ENCODE measurements around the gene FNTB. TPM values are rescaled to one million over a fixed set of nuclear protein-coding genes. Genes with fewer than 3 reads are reported as not detected.

FNTB gene
- polyA plus RNA-seq, 1 donor from 2014 or later: 6.7 TPM

DNA sequence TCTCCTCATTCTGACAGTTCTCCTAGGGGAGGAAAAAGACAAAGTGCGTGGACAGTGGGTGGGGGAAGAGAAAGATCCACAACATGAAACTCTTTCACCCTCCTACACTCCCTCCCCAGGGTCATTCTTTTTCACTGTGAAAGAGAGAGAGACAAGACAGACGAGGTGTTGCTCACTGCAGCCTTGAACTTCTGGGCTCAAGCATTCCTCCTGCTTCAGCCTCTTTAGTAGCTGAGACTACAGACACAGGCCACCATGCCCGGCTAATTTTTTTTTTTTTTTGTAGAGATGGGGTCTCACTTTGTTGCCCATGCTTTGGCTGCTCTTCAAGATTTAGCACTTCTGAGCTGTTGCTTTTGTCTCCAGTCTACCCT, 46.9 kb upstream of the FNTB start:
- Histone ChIP-seq H3K36me3 (ENCODE audit: insufficient read depth, low read length) (no peaks in the 10 kb centered on the region), H3K4me3 (ENCODE audit: low read length) (no peak overlapping the region), H3K27me3 (ENCODE audit: insufficient read depth, low read depth, low read length) (no peaks in the 10 kb centered on the region), H3K9ac (ENCODE audit: low read length) (no peak overlapping the region), H3F3A (ENCODE audit: insufficient read depth, low read length, poor library complexity, severe bottlenecking) (no peaks in the 10 kb centered on the region), H3K9me2 (ENCODE audit: insufficient read depth, low read length) (no peaks in the 10 kb centered on the region), H3K79me2 (replicated peaks; ENCODE audit: insufficient read depth, low read length) (no peaks in the 10 kb centered on the region), H2AFZ (ENCODE audit: low read depth, low read length) (no peak overlapping the region), H4K20me1 (ENCODE audit: insufficient read depth) (no peaks in the 10 kb centered on the region), H3K27ac (ENCODE audit: low read length) (no peak overlapping the region), H3K4me2 (ENCODE audit: low read length) (no peak overlapping the region), H3K9me3 (ENCODE audit: low read length) (no peaks in the 10 kb centered on the region)
- no peak for TF ChIP-seq RAD21 (conservative IDR thresholded peaks at IDR 0.05)
- TF ChIP-seq POLR2AphosphoS5 (IDR thresholded peaks at IDR 0.05): no peak
- no peak for TF ChIP-seq CTCF (IDR thresholded peaks at IDR 0.05; ENCODE audit: poor library complexity, severe bottlenecking)
- no peak for TF ChIP-seq MXI1 (conservative IDR thresholded peaks at IDR 0.05; ENCODE audit: poor library complexity, severe bottlenecking)
- no peak for TF ChIP-seq SMC3 (conservative IDR thresholded peaks at IDR 0.05; ENCODE audit: poor library complexity)
- TF ChIP-seq EP300 (conservative IDR thresholded peaks at IDR 0.05; ENCODE audit: poor library complexity, severe bottlenecking): no peak
- TF ChIP-seq TAF1 (IDR thresholded peaks at IDR 0.05; ENCODE audit: low read depth): no peak
- TF ChIP-seq EZH2 (IDR thresholded peaks at IDR 0.05; ENCODE audit: borderline replicate concordance, insufficient read depth, low read length, poor library complexity, severe bottlenecking): no peak
- TF ChIP-seq, protein P1, sequence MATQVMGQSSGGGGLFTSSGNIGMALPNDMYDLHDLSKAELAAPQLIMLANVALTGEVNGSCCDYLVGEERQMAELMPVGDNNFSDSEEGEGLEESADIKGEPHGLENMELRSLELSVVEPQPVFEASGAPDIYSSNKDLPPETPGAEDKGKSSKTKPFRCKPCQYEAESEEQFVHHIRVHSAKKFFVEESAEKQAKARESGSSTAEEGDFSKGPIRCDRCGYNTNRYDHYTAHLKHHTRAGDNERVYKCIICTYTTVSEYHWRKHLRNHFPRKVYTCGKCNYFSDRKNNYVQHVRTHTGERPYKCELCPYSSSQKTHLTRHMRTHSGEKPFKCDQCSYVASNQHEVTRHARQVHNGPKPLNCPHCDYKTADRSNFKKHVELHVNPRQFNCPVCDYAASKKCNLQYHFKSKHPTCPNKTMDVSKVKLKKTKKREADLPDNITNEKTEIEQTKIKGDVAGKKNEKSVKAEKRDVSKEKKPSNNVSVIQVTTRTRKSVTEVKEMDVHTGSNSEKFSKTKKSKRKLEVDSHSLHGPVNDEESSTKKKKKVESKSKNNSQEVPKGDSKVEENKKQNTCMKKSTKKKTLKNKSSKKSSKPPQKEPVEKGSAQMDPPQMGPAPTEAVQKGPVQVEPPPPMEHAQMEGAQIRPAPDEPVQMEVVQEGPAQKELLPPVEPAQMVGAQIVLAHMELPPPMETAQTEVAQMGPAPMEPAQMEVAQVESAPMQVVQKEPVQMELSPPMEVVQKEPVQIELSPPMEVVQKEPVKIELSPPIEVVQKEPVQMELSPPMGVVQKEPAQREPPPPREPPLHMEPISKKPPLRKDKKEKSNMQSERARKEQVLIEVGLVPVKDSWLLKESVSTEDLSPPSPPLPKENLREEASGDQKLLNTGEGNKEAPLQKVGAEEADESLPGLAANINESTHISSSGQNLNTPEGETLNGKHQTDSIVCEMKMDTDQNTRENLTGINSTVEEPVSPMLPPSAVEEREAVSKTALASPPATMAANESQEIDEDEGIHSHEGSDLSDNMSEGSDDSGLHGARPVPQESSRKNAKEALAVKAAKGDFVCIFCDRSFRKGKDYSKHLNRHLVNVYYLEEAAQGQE (IDR thresholded peaks at IDR 0.05; ENCODE audit: borderline replicate concordance): no peak

DNA sequence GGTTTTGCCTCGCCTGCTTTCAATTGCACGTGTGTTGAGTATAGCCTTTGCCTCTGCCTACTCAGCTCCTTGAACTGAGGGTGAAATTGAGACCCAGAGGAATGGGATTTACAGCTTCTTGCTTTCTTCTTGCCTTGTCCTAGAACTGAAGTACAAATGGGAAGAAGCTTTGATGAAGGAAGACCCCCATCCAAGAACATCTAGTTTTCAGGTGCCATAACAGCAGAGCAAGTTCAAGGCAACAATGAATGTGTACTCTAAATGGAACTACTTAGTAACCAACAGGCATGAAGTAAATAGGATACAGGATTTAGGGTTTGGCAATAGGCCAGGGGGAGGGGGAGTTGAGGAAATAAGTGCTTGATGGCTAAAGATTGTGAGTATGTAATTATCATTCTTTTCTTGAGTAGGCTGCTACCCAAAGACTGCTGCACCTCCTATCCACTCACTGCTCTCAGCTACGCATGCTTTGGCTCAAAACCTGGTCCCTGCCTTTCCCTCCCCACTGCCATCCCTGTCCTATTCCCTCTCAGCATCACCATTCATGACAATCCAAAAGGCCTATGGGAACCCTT, 46.3 kb upstream of the FNTB start:
- TF ChIP-seq, protein P1 (IDR thresholded peaks at IDR 0.05; ENCODE audit: borderline replicate concordance): no peak
- TF ChIP-seq POLR2AphosphoS5 (IDR thresholded peaks at IDR 0.05): no peak
- TF ChIP-seq EP300 (conservative IDR thresholded peaks at IDR 0.05; ENCODE audit: poor library complexity, severe bottlenecking): no peak
- no peak for TF ChIP-seq EZH2 (IDR thresholded peaks at IDR 0.05; ENCODE audit: borderline replicate concordance, insufficient read depth, low read length, poor library complexity, severe bottlenecking)
- TF ChIP-seq CTCF (IDR thresholded peaks at IDR 0.05; ENCODE audit: poor library complexity, severe bottlenecking): no peak
- TF ChIP-seq SMC3 (conservative IDR thresholded peaks at IDR 0.05; ENCODE audit: poor library complexity): no peak
- TF ChIP-seq RAD21 (conservative IDR thresholded peaks at IDR 0.05): no peak
- TF ChIP-seq MXI1 (conservative IDR thresholded peaks at IDR 0.05; ENCODE audit: poor library complexity, severe bottlenecking): no peak
- no peak for TF ChIP-seq TAF1 (IDR thresholded peaks at IDR 0.05; ENCODE audit: low read depth)
- no peak overlapping the region for H3K9ac ChIP-seq (ENCODE audit: low read length)
- H3K79me2 ChIP-seq (replicated peaks; ENCODE audit: insufficient read depth, low read length): no peaks in the 10 kb centered on the region
- H2AFZ ChIP-seq (ENCODE audit: low read depth, low read length): no peak overlapping the region
- H4K20me1 ChIP-seq (ENCODE audit: insufficient read depth): no peaks in the 10 kb centered on the region
- no peak overlapping the region for H3K4me2 ChIP-seq (ENCODE audit: low read length)
- H3K9me3 ChIP-seq (ENCODE audit: low read length): no peaks in the 10 kb centered on the region
- no peaks in the 10 kb centered on the region for H3K36me3 ChIP-seq (ENCODE audit: insufficient read depth, low read length)
- H3F3A ChIP-seq (ENCODE audit: insufficient read depth, low read length, poor library complexity, severe bottlenecking): no peaks in the 10 kb centered on the region
- H3K27ac ChIP-seq (ENCODE audit: low read length): no peak overlapping the region
- no peaks in the 10 kb centered on the region for H3K27me3 ChIP-seq (ENCODE audit: insufficient read depth, low read depth, low read length)
- H3K4me3 ChIP-seq (ENCODE audit: low read length): no peak overlapping the region
- no peaks in the 10 kb centered on the region for H3K9me2 ChIP-seq (ENCODE audit: insufficient read depth, low read length)
